Left forelimb (tissue), 1 donor: ENCODE data around the gene HSBP1L1.
"Not testable (repeated sequence)": the region's sequence is repeated elsewhere in the genome, so short reads cannot be mapped to it uniquely, and the experiment has no call there.

Experiments
- DNase-seq: peaks from one replicate; pipeline ENCODE4 v3.0.0-alpha.2; 2018; ENCODE audit warnings: low spot score

HSBP1L1 gene

GRCh38 chr18:79986726-79987125 is 22.3 kb downstream of the HSBP1L1 start:
- no peak for DNase-seq

DNA sequence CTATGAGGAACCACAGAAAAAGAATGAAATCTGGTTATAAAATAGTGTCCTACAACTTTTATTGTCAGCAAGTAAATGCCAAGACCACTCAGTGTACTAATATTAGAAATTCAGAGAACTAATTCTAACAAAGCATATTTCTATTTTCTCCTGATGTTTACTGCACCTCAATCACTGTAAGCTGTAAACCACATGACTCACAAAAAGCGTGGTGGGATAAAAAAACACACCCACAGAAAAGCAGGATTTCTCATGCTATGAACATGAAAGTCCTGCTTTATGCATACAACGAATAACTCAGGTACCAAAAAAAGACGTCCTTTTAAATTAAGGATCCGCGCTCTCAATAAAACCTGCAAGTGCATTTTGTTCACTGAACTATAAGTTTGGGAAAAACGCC is 23.1 kb downstream of the HSBP1L1 start:
- DNase-seq, result no peak

GRCh38 chr18:79988071-79988450 is 23.6 kb downstream of the HSBP1L1 start:
- no peak for DNase-seq

DNA sequence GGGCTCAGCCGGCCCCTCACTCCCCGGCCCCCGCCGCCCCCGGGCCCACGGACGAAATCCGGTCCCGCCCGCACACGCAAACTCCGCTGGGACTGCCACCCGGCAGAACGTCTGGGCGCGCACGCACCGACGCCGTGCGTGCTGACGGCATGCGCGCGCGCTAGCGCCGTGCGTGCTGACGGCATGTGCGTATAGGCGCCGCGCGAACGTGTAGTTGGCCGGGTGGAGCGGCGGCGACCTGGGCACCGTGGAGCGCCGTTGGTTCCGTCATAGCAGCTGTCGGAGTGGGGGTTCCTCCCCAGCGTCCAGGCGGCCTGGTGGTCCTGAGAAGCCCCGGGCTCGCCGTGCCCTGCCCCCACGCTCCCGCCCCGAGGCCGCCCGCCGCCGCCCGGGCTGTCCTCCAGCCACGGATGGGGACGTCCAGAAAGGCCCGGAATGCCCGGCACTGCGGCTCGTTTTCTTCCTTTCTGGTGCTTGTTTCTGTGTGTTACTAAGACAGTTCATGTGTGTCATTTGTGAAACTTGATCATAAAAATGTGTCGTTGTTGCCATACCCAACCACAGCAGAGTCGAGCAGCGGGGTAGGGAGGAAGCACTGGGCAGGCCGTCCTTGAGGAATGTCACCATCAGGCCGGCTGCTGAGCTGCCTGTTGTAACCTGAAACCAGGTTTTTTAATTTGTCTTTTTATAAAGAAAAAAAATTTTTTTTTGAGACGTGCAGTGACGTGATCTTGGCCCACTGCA is 24.2 kb downstream of the HSBP1L1 start, which contains the start of gene TXNL4A:
Gene TXNL4A, minus strand, starts transcription at position 113 of the 744 bp plus-strand sequence. CDS start 171 bp downstream, outside the sequence.
- peak; percentile 91 for DNase-seq

DNA sequence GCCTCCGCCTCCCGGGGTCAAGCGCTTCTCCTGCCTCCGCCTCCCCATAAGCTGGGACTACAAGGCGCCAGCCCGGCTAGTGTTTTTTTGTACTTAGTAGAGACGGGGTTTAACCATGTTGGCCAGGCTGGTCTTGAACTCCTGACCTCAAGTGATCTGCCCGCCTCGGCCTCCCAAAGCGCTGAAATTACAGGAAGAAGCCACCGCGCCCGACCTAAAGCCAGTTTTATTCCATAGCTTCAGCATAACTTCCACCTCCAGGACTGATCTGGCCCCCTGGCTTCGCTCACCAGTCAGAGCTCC is 24.7 kb downstream of the HSBP1L1 start:
- no peak for DNase-seq

DNA sequence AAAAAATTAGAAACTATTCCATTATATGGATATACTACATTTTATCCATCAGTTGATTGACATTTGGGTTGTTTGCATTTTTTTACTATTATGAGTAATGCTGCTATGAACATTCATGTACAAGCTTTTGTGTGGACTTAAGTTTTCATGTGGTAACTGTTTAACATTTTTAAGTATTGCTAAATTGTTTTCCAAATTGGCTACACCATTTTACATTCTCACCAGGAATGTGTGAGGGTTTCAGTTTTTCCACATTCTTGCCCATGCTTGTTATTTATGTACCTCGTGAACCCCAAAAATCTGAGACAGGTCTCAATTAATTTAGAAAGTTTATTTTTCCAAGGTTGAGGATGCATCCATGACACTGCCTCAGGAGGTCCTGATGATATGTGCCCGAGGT is 27.1 kb downstream of the HSBP1L1 start:
- no peak for DNase-seq

DNA sequence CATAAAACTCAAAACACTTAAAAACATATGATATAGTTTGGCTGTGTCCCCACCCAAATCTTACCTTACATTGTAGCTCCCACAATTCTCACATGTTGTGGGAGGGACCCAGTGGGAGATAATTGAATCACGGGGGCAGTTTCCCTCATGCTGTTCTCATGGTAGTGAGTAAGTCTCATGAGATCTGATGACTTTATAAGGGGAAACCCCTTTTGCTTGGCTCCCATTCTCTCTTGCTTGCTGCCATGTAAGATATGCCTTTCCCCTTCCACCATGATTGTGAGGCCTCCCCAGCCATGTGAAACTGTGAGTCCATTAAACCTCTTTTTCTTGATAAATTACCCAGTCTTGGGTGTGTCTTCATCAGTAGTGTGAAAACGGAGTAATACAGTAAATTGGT is 35.3 kb downstream of the HSBP1L1 start:
- DNase-seq, result not testable (repeated sequence)

DNA sequence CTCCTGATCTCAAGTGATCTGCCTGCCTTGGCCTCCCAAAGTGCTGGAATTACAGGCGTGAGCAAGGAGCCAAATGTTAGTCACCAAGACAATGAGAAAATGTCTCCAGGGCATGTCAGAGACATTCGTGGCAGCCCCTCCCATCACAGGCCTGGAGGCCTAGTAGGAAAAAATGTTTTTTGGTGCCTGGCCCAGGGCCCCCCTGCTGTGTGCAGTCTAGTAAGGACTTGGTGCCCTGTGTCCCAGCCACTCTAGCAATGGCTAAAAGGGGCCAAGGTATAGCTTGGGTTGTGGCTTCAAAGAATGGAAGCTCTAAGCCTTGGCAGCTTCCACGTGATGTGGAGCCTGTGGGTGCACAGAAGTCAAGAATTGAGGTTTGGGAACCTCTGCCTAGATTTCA is 36.4 kb downstream of the HSBP1L1 start:
- DNase-seq, result no peak

DNA sequence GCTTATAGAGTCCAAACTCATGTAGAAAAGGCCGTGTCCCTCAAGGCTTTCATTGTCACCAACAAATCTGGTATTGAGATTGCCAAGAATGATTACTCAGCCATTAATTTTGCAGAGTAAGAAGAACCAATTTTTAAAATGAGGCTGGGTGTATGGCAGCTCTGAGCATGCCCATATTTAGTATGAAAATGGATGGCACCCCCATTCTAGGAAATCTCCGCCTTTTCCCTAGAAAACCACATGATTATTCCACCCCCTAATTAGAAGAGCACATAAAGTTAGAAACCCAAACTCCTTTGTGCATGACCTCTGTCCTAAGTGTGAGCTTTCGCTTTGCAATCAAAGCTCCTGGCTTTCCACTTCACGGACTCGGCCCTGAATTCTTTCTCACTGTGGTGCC is 38.0 kb downstream of the HSBP1L1 start:
- no peak for DNase-seq

DNA sequence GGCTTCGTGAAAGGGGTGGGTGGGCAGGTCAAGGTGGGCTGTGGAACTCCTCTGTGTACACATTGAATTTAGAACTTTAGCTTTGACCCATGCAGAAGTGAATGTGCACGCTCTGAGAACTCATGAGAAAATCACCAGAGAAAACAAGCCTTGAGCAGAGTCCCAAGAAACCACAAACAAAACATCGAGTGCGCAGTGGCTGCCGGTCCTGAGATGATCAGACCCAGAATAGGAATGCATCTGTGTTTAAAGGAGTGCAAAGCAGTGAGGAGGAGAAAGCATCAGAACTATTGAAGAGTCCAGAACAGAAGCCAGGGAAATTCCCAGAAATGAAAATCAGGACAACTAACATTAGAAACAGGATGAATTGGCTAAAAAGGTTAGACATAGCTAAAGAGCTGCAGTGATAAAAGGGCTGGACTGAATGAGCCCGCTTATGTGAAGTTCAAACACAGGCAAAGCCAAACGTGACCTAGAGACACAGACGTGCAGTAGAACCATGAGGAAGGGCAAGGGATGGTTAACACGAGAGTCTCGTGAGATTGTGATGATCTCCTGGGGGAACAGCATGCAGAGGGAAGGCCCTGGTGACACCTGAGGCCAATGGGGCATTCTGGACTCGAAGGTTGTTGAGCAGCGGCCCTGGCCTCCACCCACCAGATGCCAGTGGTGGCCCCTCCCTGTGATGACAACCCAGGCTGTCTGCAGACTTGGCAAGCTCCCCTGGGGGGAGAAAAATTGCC is 40.3 kb downstream of the HSBP1L1 start:
- DNase-seq, result no peak

DNA sequence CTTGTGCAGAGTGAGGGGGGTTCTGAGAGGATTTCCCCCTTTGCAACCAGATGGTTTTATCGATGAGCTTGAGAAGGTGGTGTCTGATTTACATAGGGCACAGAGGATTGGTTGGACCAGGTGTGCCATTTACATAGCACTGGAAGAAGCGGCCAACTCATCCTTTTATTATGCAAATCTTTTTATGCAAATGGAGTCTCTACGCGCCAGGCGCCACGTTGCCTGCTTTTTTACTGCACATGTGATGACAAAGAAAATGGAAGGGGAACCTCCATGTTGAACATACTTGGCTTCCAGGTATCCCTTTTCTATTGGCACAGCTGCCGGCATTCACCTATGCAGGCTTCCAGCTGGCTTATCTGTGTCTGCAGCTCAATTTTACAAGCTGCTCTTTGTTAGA is 42.3 kb downstream of the HSBP1L1 start:
- DNase-seq, result no peak

DNA sequence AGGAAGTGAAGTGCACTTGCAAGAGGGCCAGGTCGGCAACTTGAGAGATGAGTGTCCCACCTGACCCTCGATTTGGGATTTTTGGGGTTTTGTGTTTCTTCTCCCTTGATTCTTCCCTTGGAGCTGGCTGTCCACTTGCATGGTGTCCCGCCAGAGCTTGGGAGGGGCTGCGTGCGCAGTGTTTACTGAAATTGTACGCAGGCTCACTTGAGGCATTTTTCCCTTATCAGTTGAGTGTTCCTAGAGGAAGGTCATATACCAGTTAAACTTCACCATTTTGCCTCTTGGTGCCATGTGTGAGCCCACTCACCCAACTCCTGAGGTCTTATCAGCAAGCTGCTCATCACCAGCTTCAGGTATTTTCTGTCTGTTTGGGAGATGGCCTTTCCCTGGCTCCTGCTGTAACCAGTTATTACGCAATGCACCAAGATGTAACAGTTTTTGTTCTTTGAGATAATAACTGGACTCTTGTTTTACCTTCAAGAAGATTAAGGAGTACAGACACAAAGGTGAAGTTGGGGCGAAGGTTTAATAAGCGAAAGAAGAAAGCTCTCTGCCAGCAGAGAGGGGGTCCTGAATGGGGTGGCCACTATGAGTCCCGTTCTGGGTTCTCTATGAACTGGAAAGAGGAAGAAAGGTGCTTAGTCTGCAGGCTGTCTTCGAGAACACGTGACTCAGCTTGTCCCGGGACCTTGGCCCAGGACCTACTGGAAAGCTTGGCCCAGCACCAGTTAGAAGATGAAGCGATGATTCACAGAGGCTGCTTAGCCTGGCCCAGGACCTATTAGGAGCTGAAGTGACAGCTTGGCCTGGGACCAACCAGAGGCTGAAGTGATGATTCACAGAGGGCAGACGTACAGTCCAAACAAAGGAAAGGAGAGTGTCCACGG is 45.5 kb downstream of the HSBP1L1 start:
- no peak for DNase-seq

- no peak for DNase-seq
Observed at GRCh38 chr18:80010551-80010906, 46.1 kb downstream of the HSBP1L1 start.

- DNase-seq, result not testable (repeated sequence)
Observed at GRCh38 chr18:80011496-80012137, 47.2 kb downstream of the HSBP1L1 start.

- no peak for DNase-seq
Observed at GRCh38 chr18:80012714-80013113, 48.3 kb downstream of the HSBP1L1 start.
